CD14-positive monocyte (primary cell): ENCODE results near the gene QSOX1. TPM values are rescaled to one million over a fixed set of nuclear protein-coding genes. Genes with fewer than 3 reads are reported as not detected.

ENCODE experiments used
- DNase-seq, 3 donors: peaks; one replicate each; pipeline ENCODE4 v3.0.0-alpha.2; 2011 to 2022
- H2AFZ ChIP-seq: 2 replicates; pipeline ENCODE4 v1.6.0; 2012; ENCODE audit warnings: mild to moderate bottlenecking, low read depth, low read length, inconsistent platforms; ENCODE audit not compliant: insufficient read depth, poor library complexity, severe bottlenecking
- H3K27ac ChIP-seq, 2 donors: 1 replicate in 1 of 2; 2 replicates in 1 of 2; pipeline ENCODE4 v1.5.1; 2012 to 2013; ENCODE audit warnings: low read length in 2 of 2, control low read depth in 1 of 2, inconsistent platforms in 1 of 2, low read depth in 1 of 2, mild to moderate bottlenecking in 1 of 2
- H3K27me3 ChIP-seq, 2 donors: one replicate each; pipeline versions ENCODE4 v1.6.0 to v1.6.1; 2011 to 2013; ENCODE audit warnings: low read length in 2 of 2; ENCODE audit not compliant: control insufficient read depth in 2 of 2, insufficient read depth in 2 of 2
- H3K36me3 ChIP-seq, 2 donors: replicated peaks in 1 of 2; 1 replicate in 1 of 2; 2 replicates in 1 of 2; pipeline versions ENCODE4 v1.5.1 to v1.6.1; 2012 to 2013; ENCODE audit warnings: low read length in 2 of 2, control low read depth in 1 of 2, inconsistent platforms in 1 of 2, mild to moderate bottlenecking in 1 of 2; ENCODE audit not compliant: insufficient read depth in 2 of 2, control insufficient read depth in 1 of 2
- H3K4me1 ChIP-seq, 2 donors: 1 replicate in 1 of 2; 2 replicates in 1 of 2; pipeline versions ENCODE4 v1.5.1 to v1.6.1; 2012 to 2013; ENCODE audit warnings: low read length in 2 of 2, control low read depth in 1 of 2, inconsistent platforms in 1 of 2, mild to moderate bottlenecking in 1 of 2, moderate library complexity in 1 of 2; ENCODE audit not compliant: insufficient read depth in 2 of 2, control insufficient read depth in 1 of 2
- H3K4me2 ChIP-seq: replicated peaks from 2 replicates; pipeline ENCODE3; 2012; ENCODE audit warnings: low read length, moderate library complexity, mild to moderate bottlenecking; ENCODE audit not compliant: poor library complexity, severe bottlenecking; ENCODE audit errors: extremely low read depth
- H3K4me3 ChIP-seq, 3 experiments: fragments of 200-600 bp in 1 of 3; sonication (generic) in 1 of 3; replicated peaks in 1 of 3; 1 replicate in 2 of 3; 2 replicates in 1 of 3; pipeline ENCODE4 v1.5.1; 2011 to 2013; ENCODE audit warnings: low read length in 3 of 3, mild to moderate bottlenecking in 3 of 3, control low read depth in 2 of 3, low read depth in 2 of 3, inconsistent platforms in 1 of 3, moderate library complexity in 1 of 3
- H3K79me2 ChIP-seq: 2 replicates; pipeline ENCODE4 v1.6.0; 2012; ENCODE audit warnings: mild to moderate bottlenecking, control low read depth, inconsistent platforms, low read length, moderate library complexity; ENCODE audit not compliant: insufficient read depth
- H3K9ac ChIP-seq: 2 replicates; pipeline ENCODE4 v1.6.0; 2017; ENCODE audit warnings: low read length, mild to moderate bottlenecking; ENCODE audit not compliant: insufficient read depth, poor library complexity, severe bottlenecking
- H3K9me3 ChIP-seq, 2 donors: replicated peaks in 1 of 2; 1 replicate in 1 of 2; 2 replicates in 1 of 2; pipeline versions ENCODE4 v1.5.1 to v1.6.1; 2012 to 2013; ENCODE audit warnings: low read length in 2 of 2, control low read depth in 1 of 2; ENCODE audit not compliant: control insufficient read depth in 1 of 2, insufficient read depth in 1 of 2
- H4K20me1 ChIP-seq: 2 replicates; pipeline ENCODE4 v1.6.0; 2012; ENCODE audit warnings: mild to moderate bottlenecking, low read length, control low read depth, moderate library complexity; ENCODE audit not compliant: insufficient read depth
- H3K27ac Mint-ChIP-seq, 7 donors: one replicate each; pipeline ENCODE4 v1.8.0; 2020; ENCODE audit warnings: mild to moderate bottlenecking in 7 of 7, mixed read lengths in 7 of 7, moderate library complexity in 6 of 7, inconsistent platforms in 2 of 7
- H3K27me3 Mint-ChIP-seq, 3 donors: one replicate each; pipeline ENCODE4 v1.8.0; 2021 to 2022; ENCODE audit warnings: low read depth in 3 of 3, mild to moderate bottlenecking in 3 of 3, mixed read lengths in 3 of 3, moderate library complexity in 3 of 3, inconsistent platforms in 1 of 3
- H3K36me3 Mint-ChIP-seq, 2 donors: one replicate each; pipeline ENCODE4 v1.8.0; 2020; ENCODE audit warnings: mixed read lengths in 2 of 2, inconsistent platforms in 1 of 2, mild to moderate bottlenecking in 1 of 2
- H3K4me1 Mint-ChIP-seq: one replicate; pipeline ENCODE4 v1.8.0; 2020; ENCODE audit warnings: mild to moderate bottlenecking, mixed read lengths
- H3K4me3 Mint-ChIP-seq, 2 donors: one replicate each; pipeline ENCODE4 v1.8.0; 2020; ENCODE audit warnings: mild to moderate bottlenecking in 2 of 2, mixed read lengths in 2 of 2, moderate library complexity in 1 of 2
- H3K9me3 Mint-ChIP-seq, 7 donors: one replicate each; pipeline ENCODE4 v1.8.0; 2020 to 2022; ENCODE audit warnings: mixed read lengths in 7 of 7, mild to moderate bottlenecking in 6 of 7, moderate library complexity in 6 of 7, inconsistent platforms in 2 of 7
- CTCF ChIP-seq: fragments of 200-600 bp; IDR thresholded peaks from one replicate; pipeline ENCODE4 v1.8.0; 2022; ENCODE audit warnings: antibody characterized with exemption, mild to moderate bottlenecking
- WGBS: methylation state at CpG from one replicate; pipeline ENCODE4 v1.1.5; 2013; ENCODE audit warnings: missing lambda C conversion rate; ENCODE audit not compliant: insufficient coverage; 5-methylcytosine and 5-hydroxymethylcytosine counted together
- intact Hi-C, 2 donors: fragments of 100-400 bp; cut with micrococcal nuclease; formaldehyde crosslinking; loops; one replicate each; pipeline versions ENCODE4 v1.15.0 to v1.15.1; 2023
- polyA plus RNA-seq, 3 donors: library from polyadenylated mRNA; depleted of rRNA in 1 of 3; unstranded in 2 of 3; stranded (reverse) in 1 of 3; fragments of 300-500 nt in 2 of 3; fragments of >200 nt in 1 of 3; fragmentation: Illumina TruSeq in 2 of 3; gene quantifications; 1 replicate in 2 of 3; 2 replicates in 1 of 3; pipeline ENCODE4 v1.2.3, GENCODE V29; 2012 to 2021

Gene QSOX1
- polyA plus RNA-seq, 3 donors: 34.5 to 86.5 (median 35.8) TPM

- H2AFZ ChIP-seq: no peak overlapping the region
- no peak overlapping the region for H3K27ac Mint-ChIP-seq
These were observed 95.2 kb downstream of the QSOX1 start for GRCh38 chr1:180249725-180250498.

DNA sequence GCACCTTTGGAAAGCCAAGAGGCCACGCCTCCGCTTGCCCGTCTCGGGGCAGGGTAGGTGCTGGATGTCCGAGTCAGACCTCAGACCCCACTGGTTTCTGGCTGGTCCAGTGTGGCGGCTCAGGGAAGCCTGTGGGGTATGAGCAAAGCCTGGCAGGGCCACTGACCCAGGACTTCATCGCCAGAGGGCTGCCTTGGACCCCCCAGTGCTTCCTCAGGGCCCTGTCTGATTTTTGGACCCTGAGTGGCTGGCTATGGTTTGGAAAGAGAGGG lies 95.8 kb downstream of the QSOX1 start:
- Mint-ChIP-seq H3K4me1 (peaks cover 18% of the 10 kb centered on the region), H3K27ac (peak overlapping the region in 1 of 7 donors; percentile 58), H3K4me3 (no peak overlapping the region), H3K36me3 (no peaks in the 10 kb centered on the region), H3K27me3 (peaks cover 3 to 11% (median 10%) of the 10 kb centered on the region in 3 donors), H3K9me3 (no peaks in the 10 kb centered on the region)
- H3K79me2 ChIP-seq: no peaks in the 10 kb centered on the region
- H3K27ac ChIP-seq: no peak overlapping the region
- H2AFZ ChIP-seq: no peak overlapping the region
- H4K20me1 ChIP-seq: no peaks in the 10 kb centered on the region
- DNase-seq: no peak
- no peak overlapping the region for H3K4me2 ChIP-seq
- no peaks in the 10 kb centered on the region for H3K9me3 ChIP-seq
- 97% methylated on average over 7 of the region's 7 CpGs for WGBS
- peaks cover 14 to 22% of the 10 kb centered on the region in 2 donors for H3K4me1 ChIP-seq
- H3K27me3 ChIP-seq: no peaks in the 10 kb centered on the region
- H3K4me3 ChIP-seq: no peak overlapping the region
- no peak for TF ChIP-seq CTCF
- H3K9ac ChIP-seq: no peak overlapping the region
- intact Hi-C loops: loop anchor here (2.0 to 5.0 kb wide), 2 partner anchors 166 to 227 kb away; no protein-coding TSS in a partner anchor
- no peaks in the 10 kb centered on the region for H3K36me3 ChIP-seq

More at GRCh38 chr1:180249725-180250498, 95.2 kb downstream of the QSOX1 start:
- no peak overlapping the region for H3K4me2 ChIP-seq
- no peak overlapping the region for H3K27ac ChIP-seq
- H3K27me3 ChIP-seq: no peaks in the 10 kb centered on the region
- H3K4me3 ChIP-seq: no peak overlapping the region
- no peak for DNase-seq
- no peak overlapping the region for H3K4me3 Mint-ChIP-seq
- H3K36me3 Mint-ChIP-seq: no peaks in the 10 kb centered on the region
- TF ChIP-seq CTCF: no peak
- peaks cover 14 to 20% of the 10 kb centered on the region in 2 donors for H3K4me1 ChIP-seq
- H3K27me3 Mint-ChIP-seq: peaks cover 3 to 13% (median 13%) of the 10 kb centered on the region in 3 donors
- no peaks in the 10 kb centered on the region for H3K36me3 ChIP-seq
- intact Hi-C loops: loop anchor here (2.0 to 5.0 kb wide), 2 partner anchors 167 to 227 kb away; no protein-coding TSS in a partner anchor
- no peaks in the 10 kb centered on the region for H3K9me3 ChIP-seq
- no peaks in the 10 kb centered on the region for H4K20me1 ChIP-seq
- H3K79me2 ChIP-seq: no peaks in the 10 kb centered on the region
- 97% methylated on average over 12 of the region's 13 CpGs for WGBS
- peaks cover 18% of the 10 kb centered on the region for H3K4me1 Mint-ChIP-seq
- no peak overlapping the region for H3K9ac ChIP-seq
- no peaks in the 10 kb centered on the region for H3K9me3 Mint-ChIP-seq
